Adrenal gland (tissue), 12 donors: ENCODE results near the gene FGF14. TPM values are rescaled to one million over a fixed set of nuclear protein-coding genes. Genes with fewer than 3 reads are reported as not detected.
"Not testable (repeated sequence)": the region's sequence is repeated elsewhere in the genome, so short reads cannot be mapped to it uniquely, and the experiment has no call there.

Source experiments
- DNase-seq, 7 donors: peaks; one replicate each; pipeline ENCODE4 v3.0.0-alpha.2; 2019 to 2020
- H3K27ac ChIP-seq, 5 donors: fragments of 200-600 bp; sonication (generic) in 4 of 5; 1 replicate in 3 of 5; 2 replicates in 2 of 5; pipeline versions ENCODE4 v1.5.1 to v1.8.0; 2016 to 2020; ENCODE audit warnings: mild to moderate bottlenecking in 1 of 5
- H3K27me3 ChIP-seq: fragments of 200-600 bp; 2 replicates; pipeline ENCODE4 v1.8.0; 2021
- H3K36me3 ChIP-seq, 2 donors: fragments of 200-600 bp; replicated peaks in 1 of 2; 1 replicate in 1 of 2; 2 replicates in 1 of 2; pipeline versions ENCODE4 v1.5.1 to v1.8.0; 2018 to 2022
- H3K4me1 ChIP-seq, 2 donors: fragments of 200-600 bp; replicated peaks in 1 of 2; 1 replicate in 1 of 2; 2 replicates in 1 of 2; pipeline versions ENCODE4 v1.5.1 to v1.8.0; 2018 to 2021
- H3K4me3 ChIP-seq, 4 donors: fragments of 200-600 bp; sonication (generic) in 3 of 4; one replicate each; pipeline ENCODE4 v1.5.1; 2016 to 2018
- H3K9me3 ChIP-seq, 3 donors: fragments of 200-600 bp; sonication (generic) in 1 of 3; replicated peaks in 1 of 3; 1 replicate in 2 of 3; 2 replicates in 1 of 3; pipeline versions ENCODE4 v1.5.1 to v1.8.0; 2016 to 2021
- CTCF ChIP-seq, 6 experiments: fragments of 450-650 bp in 4 of 6; fragments of 200-600 bp in 2 of 6; sonication (generic) in 1 of 6; IDR thresholded peaks; 1 replicate in 5 of 6; 2 replicates in 1 of 6; pipeline versions ENCODE4 v1.5.1 to v1.8.0; 2016 to 2021; ENCODE audit warnings: antibody characterized with exemption in 6 of 6, mild to moderate bottlenecking in 2 of 6, moderate library complexity in 1 of 6
- POLR2A ChIP-seq, 2 donors: fragments of 450-650 bp; IDR thresholded peaks; one replicate each; pipeline ENCODE4 v1.6.1; 2017; ENCODE audit warnings: antibody characterized with exemption in 2 of 2, mild to moderate bottlenecking in 2 of 2, moderate library complexity in 1 of 2
- WGBS, 4 donors: extraction: QIAGEN DNeasy Blood & Tissue Kit in 2 of 4; methylation state at CpG; one replicate each; pipeline versions ENCODE4 v1.1.5 to v1.1.7; 2013 to 2017; 5-methylcytosine and 5-hydroxymethylcytosine counted together
- intact Hi-C, 2 donors: fragments of 100-400 bp; cut with DNase I; formaldehyde crosslinking; loops; one replicate each; pipeline versions ENCODE4 v1.14.1 to v1.15.0; 2022 to 2023
- polyA plus RNA-seq, 3 donors: library from polyadenylated mRNA; stranded (reverse); fragments of 200-250 nt in 2 of 3; fragments of 350-450 nt in 1 of 3; fragmentation: Illumina TruSeq in 1 of 3; extraction: RNeasy Lipid Tissue Mini Kit (QIAGEN cat#74804) in 1 of 3; gene quantifications; one replicate each; pipeline ENCODE4 v1.2.3, GENCODE V29; 2013 to 2014
- total RNA-seq, 9 donors: library from RNA; depleted of rRNA in 4 of 9; stranded (reverse); fragments of >200 nt in 4 of 9; fragments of 120-200 nt in 1 of 9; fragmentation: NEBNext Ultra II Directional in 1 of 9; extraction: Animal tissue kit (Norgen Biotek cat#: 25700) in 1 of 9; gene quantifications; one replicate each; pipeline versions ENCODE4 v1.1.0 to v1.2.4, GENCODE V29; 2013 to 2023
- donor health status: healthy with polysubstance abuse.
- donor health status: Bipolar disorder and iron deficiency.
- donor health status: DM: yes; HTN: yes; CAD: no.
- donor health status: DM: no; HTN: no; CAD: no.
- donor health status: DM: no; HTN: no; CAD: no.
- donor health status: DM: yes; HTN: yes; CAD: no.

FGF14 gene
- total and polyA plus RNA-seq, 12 donors, result 0.32 to 9.3 (median 2.8) TPM; not detected in 2

- Histone ChIP-seq H3K27ac (no peak overlapping the region), H3K36me3 (no peaks in the 10 kb centered on the region), H3K4me3 (no peak overlapping the region), H3K9me3 (no peaks in the 10 kb centered on the region), H3K27me3 (no peaks in the 10 kb centered on the region), H3K4me1 (no peaks in the 10 kb centered on the region)
- WGBS, 4 donors, result 15 to 20% (median 18%) methylated on average over 5 of the region's 5 CpGs
- DNase-seq, result no peak
- no peak for TF ChIP-seq CTCF (IDR thresholded peaks at IDR 0.05)
- TF ChIP-seq POLR2A (IDR thresholded peaks at IDR 0.05), result no peak
- intact Hi-C loops, result no loop called here
Measured at GRCh38 chr13:102097708-102098107, 304.1 kb downstream of the FGF14 start.

GRCh38 chr13:102093288-102093687 is 308.6 kb downstream of the FGF14 start:
- intact Hi-C loops, H3K4me1 ChIP-seq, H3K9me3 ChIP-seq, H3K27me3 ChIP-seq, H3K4me3 ChIP-seq, H3K36me3 ChIP-seq, H3K27ac ChIP-seq, DNase-seq: not testable (repeated sequence)

- 39 to 56% (median 51%) methylated on average over 3 of the region's 3 CpGs for WGBS, 4 donors
- H3K9me3 ChIP-seq, result no peaks in the 10 kb centered on the region
- intact Hi-C loops, result no loop called here
- no peaks in the 10 kb centered on the region for H3K4me1 ChIP-seq
- H3K36me3 ChIP-seq, result no peaks in the 10 kb centered on the region
- TF ChIP-seq POLR2A (IDR thresholded peaks at IDR 0.05) (no peak), CTCF (IDR thresholded peaks at IDR 0.05) (no peak)
- no peak overlapping the region for H3K4me3 ChIP-seq
- DNase-seq, result no peak
- H3K27me3 ChIP-seq, result no peaks in the 10 kb centered on the region
- H3K27ac ChIP-seq, result no peak overlapping the region
Measured at GRCh38 chr13:102091231-102091630, 310.6 kb downstream of the FGF14 start.

- DNase-seq, result no peak
- WGBS, 4 donors, result 79 to 88% (median 84%) methylated on average over 8 of the region's 8 CpGs
- Histone ChIP-seq H3K27me3 (no peaks in the 10 kb centered on the region), H3K4me3 (no peak overlapping the region), H3K4me1 (no peaks in the 10 kb centered on the region), H3K36me3 (no peaks in the 10 kb centered on the region), H3K27ac (no peak overlapping the region), H3K9me3 (no peaks in the 10 kb centered on the region)
- no peak for TF ChIP-seq POLR2A (IDR thresholded peaks at IDR 0.05)
- no peak for TF ChIP-seq CTCF (IDR thresholded peaks at IDR 0.05)
- intact Hi-C loops, result no loop called here
Measured at GRCh38 chr13:102090532-102090931, 311.3 kb downstream of the FGF14 start.

GRCh38 chr13:102089722-102090121 is 312.1 kb downstream of the FGF14 start:
- Histone ChIP-seq H3K9me3 (no peaks in the 10 kb centered on the region), H3K27me3 (no peaks in the 10 kb centered on the region), H3K4me1 (no peaks in the 10 kb centered on the region), H3K36me3 (no peaks in the 10 kb centered on the region), H3K27ac (no peak overlapping the region), H3K4me3 (no peak overlapping the region)
- no peak for TF ChIP-seq CTCF (IDR thresholded peaks at IDR 0.05)
- no peak for TF ChIP-seq POLR2A (IDR thresholded peaks at IDR 0.05)
- intact Hi-C loops, result no loop called here
- no peak for DNase-seq
